Keratinocyte (primary cell): ENCODE results near the gene TSPAN10. TPM values are rescaled to one million over a fixed set of nuclear protein-coding genes. Genes with fewer than 3 reads are reported as not detected.

Experiments used
- DNase-seq: peaks from one replicate; pipeline ENCODE4 v3.0.0-alpha.2; 2011; ENCODE audit warnings: low read depth, missing footprints, low spot score
- FAIRE-seq: peaks from 2 replicates; lab custom pipeline; 2011; peaks lifted over from hg19 to GRCh38; lab: Jason Lieb, UNC
- H2AFZ ChIP-seq: 2 replicates; pipeline ENCODE4 v1.6.0; 2012; ENCODE audit warnings: low read length, control low read depth, inconsistent platforms; ENCODE audit not compliant: control insufficient read depth
- H3K27ac ChIP-seq: 2 replicates; pipeline ENCODE4 v1.5.1; 2011; ENCODE audit warnings: low read length; ENCODE audit not compliant: control insufficient read depth, insufficient read depth
- H3K27me3 ChIP-seq: 3 replicates; pipeline ENCODE4 v1.6.0; 2011; ENCODE audit warnings: low read length; ENCODE audit not compliant: control insufficient read depth, insufficient read depth; ENCODE audit errors: extremely low read depth
- H3K36me3 ChIP-seq, 2 experiments: 2 replicates in 1 of 2; 3 replicates in 1 of 2; pipeline ENCODE4 v1.5.1; 2011; ENCODE audit warnings: low read length in 2 of 2, mild to moderate bottlenecking in 1 of 2; ENCODE audit not compliant: control insufficient read depth in 2 of 2, insufficient read depth in 2 of 2; ENCODE audit errors: extremely low read depth in 1 of 2
- H3K4me1 ChIP-seq: 3 replicates; pipeline ENCODE4 v1.5.1; 2011; ENCODE audit warnings: low read length; ENCODE audit not compliant: control insufficient read depth, insufficient read depth; ENCODE audit errors: extremely low read depth
- H3K4me2 ChIP-seq: 3 replicates; pipeline ENCODE4 v1.6.0; 2011; ENCODE audit warnings: low read depth, low read length; ENCODE audit not compliant: control insufficient read depth, insufficient read depth; ENCODE audit errors: extremely low read depth
- H3K4me3 ChIP-seq, 3 experiments: fragments of 200-600 bp in 1 of 3; sonication (generic) in 1 of 3; 2 replicates in 2 of 3; 3 replicates in 1 of 3; pipeline ENCODE4 v1.5.1; 2011 to 2016; ENCODE audit warnings: low read length in 3 of 3, mild to moderate bottlenecking in 3 of 3, control low read depth in 2 of 3, inconsistent platforms in 1 of 3, low read depth in 1 of 3, mixed read lengths in 1 of 3, mixed run types in 1 of 3, moderate library complexity in 1 of 3; ENCODE audit not compliant: control insufficient read depth in 2 of 3, insufficient read depth in 2 of 3; ENCODE audit errors: extremely low read depth in 1 of 3
- H3K79me2 ChIP-seq: 2 replicates; pipeline ENCODE4 v1.6.0; 2012; ENCODE audit warnings: low read length; ENCODE audit not compliant: control insufficient read depth, insufficient read depth
- H3K9ac ChIP-seq: 3 replicates; pipeline ENCODE4 v1.6.0; 2011; ENCODE audit warnings: low read length; ENCODE audit not compliant: control insufficient read depth, insufficient read depth; ENCODE audit errors: extremely low read depth
- H3K9me1 ChIP-seq: 3 replicates; pipeline ENCODE4 v1.6.0; 2011; ENCODE audit warnings: low read length; ENCODE audit not compliant: control insufficient read depth, insufficient read depth; ENCODE audit errors: extremely low read depth
- H3K9me3 ChIP-seq: 2 replicates; pipeline ENCODE4 v1.5.1; 2012; ENCODE audit warnings: low read depth, low read length; ENCODE audit not compliant: control insufficient read depth
- H4K20me1 ChIP-seq: 3 replicates; pipeline ENCODE4 v1.6.0; 2011; ENCODE audit warnings: low read length; ENCODE audit not compliant: control insufficient read depth, insufficient read depth; ENCODE audit errors: extremely low read depth
- EZH2 ChIP-seq: IDR thresholded peaks from one replicate; pipeline ENCODE4 v1.6.1; 2012; ENCODE audit warnings: inconsistent platforms, mild to moderate bottlenecking, low read length, moderate library complexity
- dilution Hi-C: fragments of 300-500 bp; cut with MboI; formaldehyde crosslinking; loops from one replicate; pipeline ENCODE4 v1.7.0; 2020; ENCODE audit warnings: low sequenced_read_pairs; ENCODE audit not compliant: extremely low pct_ligation_motif_present
- polyA plus RNA-seq, 5 experiments: library from polyadenylated mRNA; depleted of rRNA in 3 of 5; stranded (reverse) in 3 of 5; stranded (forward) in 1 of 5; unstranded in 1 of 5; fragments of >200 nt; gene quantifications; 1 replicate in 1 of 5; 2 replicates in 3 of 5; 3 replicates in 1 of 5; pipeline versions ENCODE4 v1.2.1 to v1.2.3, GENCODE V29; 2011 to 2012; ENCODE audit warnings: missing spikeins in 2 of 5, low read depth in 1 of 5, low replicate concordance in 1 of 5
- TF ChIP-seq, protein P1 (sequence below), 3 experiments: IDR thresholded peaks in 1 of 3; conservative IDR thresholded peaks in 1 of 3; optimal IDR thresholded peaks in 1 of 3; 2 replicates in 2 of 3; 3 replicates in 1 of 3; pipeline versions ENCODE3 to v1.5.1; 2011; ENCODE audit warnings: low read length in 3 of 3, mild to moderate bottlenecking in 3 of 3, moderate library complexity in 2 of 3, control low read depth in 1 of 3, inconsistent platforms in 1 of 3; ENCODE audit not compliant: insufficient read depth in 2 of 3; ENCODE audit errors: extremely low read depth in 1 of 3

TSPAN10 gene
- polyA plus RNA-seq, 1 donor (not counting 4 experiments of a cell fraction or from before 2014, with no cell fraction given): 0.89 TPM

DNA sequence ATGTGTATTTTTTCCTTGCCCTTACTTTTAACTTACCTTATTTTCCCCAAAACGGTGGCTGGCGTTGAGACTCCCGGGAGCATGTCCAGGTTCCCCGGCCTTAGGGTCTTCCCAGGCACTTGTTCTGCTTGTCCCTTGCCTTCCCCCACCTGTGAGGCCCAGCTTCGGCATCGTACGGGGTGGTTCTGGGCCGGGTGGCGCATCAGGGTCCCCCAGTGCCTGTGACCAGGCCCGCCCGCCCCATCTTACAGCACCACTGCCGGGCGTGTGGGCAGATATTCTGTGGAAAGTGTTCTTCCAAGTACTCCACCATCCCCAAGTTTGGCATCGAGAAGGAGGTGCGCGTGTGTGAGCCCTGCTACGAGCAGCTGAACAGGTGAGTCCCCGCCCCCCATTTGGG is 54.2 kb downstream of the TSPAN10 start:
- peaks cover 72% of the 10 kb centered on the region for H3K79me2 ChIP-seq
- peaks cover 9% of the 10 kb centered on the region for H3K4me1 ChIP-seq
- no peak overlapping the region for H2AFZ ChIP-seq
- DNase-seq (no peak), FAIRE-seq (no peak)
- no peak overlapping the region for H3K4me2 ChIP-seq
- H4K20me1 ChIP-seq: peaks cover 14% of the 10 kb centered on the region
- H3K9ac ChIP-seq: no peak overlapping the region
- H3K36me3 ChIP-seq: peaks cover 63 to 78% of the 10 kb centered on the region in 2 experiments
- no peaks in the 10 kb centered on the region for H3K27me3 ChIP-seq
- H3K27ac ChIP-seq: no peak overlapping the region
- no peaks in the 10 kb centered on the region for H3K9me3 ChIP-seq
- dilution Hi-C loops: no loop called here
- H3K9me1 ChIP-seq: no peaks in the 10 kb centered on the region
- H3K4me3 ChIP-seq: no peak overlapping the region
- TF ChIP-seq EZH2: no peak

DNA sequence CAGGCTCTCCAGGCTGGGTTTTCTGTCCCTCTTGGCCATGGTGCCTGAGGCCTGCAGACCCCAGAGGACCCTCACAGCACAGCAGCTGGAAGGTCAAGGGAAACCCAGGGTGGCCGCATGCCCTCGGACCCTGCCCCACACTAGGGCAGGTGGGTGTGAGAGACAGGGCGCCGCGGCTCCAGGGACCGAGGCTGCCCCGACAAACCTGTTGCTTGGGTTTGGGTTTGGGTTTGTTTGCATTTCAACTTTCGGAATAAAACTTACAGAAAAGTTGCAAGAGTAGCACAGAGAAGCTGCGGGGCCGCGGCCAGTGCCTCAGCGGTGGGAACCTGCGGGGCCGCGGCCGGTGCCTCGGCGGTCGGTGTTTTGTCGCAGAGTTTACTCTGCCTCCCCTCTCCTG is 54.6 kb downstream of the TSPAN10 start:
- Histone ChIP-seq H3K4me3 (no peak overlapping the region), H3K4me2 (no peak overlapping the region), H3K79me2 (peaks cover 72% of the 10 kb centered on the region), H3K9ac (no peak overlapping the region), H3K9me3 (no peaks in the 10 kb centered on the region), H3K27ac (no peak overlapping the region), H3K9me1 (no peaks in the 10 kb centered on the region), H4K20me1 (peaks cover 12% of the 10 kb centered on the region), H3K36me3 (peaks cover 61 to 78% of the 10 kb centered on the region in 2 experiments), H3K4me1 (peaks cover 9% of the 10 kb centered on the region), H2AFZ (no peak overlapping the region), H3K27me3 (no peaks in the 10 kb centered on the region)
- FAIRE-seq (no peak), DNase-seq (no peak)
- dilution Hi-C loops: no loop called here
- TF ChIP-seq, protein P1, sequence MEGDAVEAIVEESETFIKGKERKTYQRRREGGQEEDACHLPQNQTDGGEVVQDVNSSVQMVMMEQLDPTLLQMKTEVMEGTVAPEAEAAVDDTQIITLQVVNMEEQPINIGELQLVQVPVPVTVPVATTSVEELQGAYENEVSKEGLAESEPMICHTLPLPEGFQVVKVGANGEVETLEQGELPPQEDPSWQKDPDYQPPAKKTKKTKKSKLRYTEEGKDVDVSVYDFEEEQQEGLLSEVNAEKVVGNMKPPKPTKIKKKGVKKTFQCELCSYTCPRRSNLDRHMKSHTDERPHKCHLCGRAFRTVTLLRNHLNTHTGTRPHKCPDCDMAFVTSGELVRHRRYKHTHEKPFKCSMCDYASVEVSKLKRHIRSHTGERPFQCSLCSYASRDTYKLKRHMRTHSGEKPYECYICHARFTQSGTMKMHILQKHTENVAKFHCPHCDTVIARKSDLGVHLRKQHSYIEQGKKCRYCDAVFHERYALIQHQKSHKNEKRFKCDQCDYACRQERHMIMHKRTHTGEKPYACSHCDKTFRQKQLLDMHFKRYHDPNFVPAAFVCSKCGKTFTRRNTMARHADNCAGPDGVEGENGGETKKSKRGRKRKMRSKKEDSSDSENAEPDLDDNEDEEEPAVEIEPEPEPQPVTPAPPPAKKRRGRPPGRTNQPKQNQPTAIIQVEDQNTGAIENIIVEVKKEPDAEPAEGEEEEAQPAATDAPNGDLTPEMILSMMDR (optimal IDR thresholded peaks at IDR 0.05 in 1 of 3, IDR thresholded peaks at IDR 0.05 in 1 of 3, conservative IDR thresholded peaks at IDR 0.05 in 1 of 3; ENCODE audit: extremely low read depth in 1 of 3, insufficient read depth in 2 of 3, low read length in 3 of 3): no peak
- TF ChIP-seq EZH2: no peak
